Measurements from ENCODE around the gene MAGEB17.
"Not testable (repeated sequence)": the region's sequence is repeated elsewhere in the genome, so short reads cannot be mapped to it uniquely, and the experiment has no call there.

MAGEB17 gene

GRCh38 chrX:16177260-16177659 is 10.0 kb downstream of the MAGEB17 start:
- ChIA-PET POLR2A (no interaction called here), CTCF (no interaction called here)
- TF ChIP-seq CTCF (IDR thresholded peaks at IDR 0.05; ENCODE audit: insufficient read depth, low read length, missing control alignments) = no peak
- DNase-seq (ENCODE audit: low read depth, low spot score) = no peak
- no peak overlapping the region for H3K4me3 ChIP-seq (ENCODE audit: low read depth, low read length)

- CTCF ChIA-PET; DNase-seq (ENCODE audit: low read depth, low spot score); H3K4me3 ChIP-seq (ENCODE audit: low read depth, low read length); POLR2A ChIA-PET: not testable (repeated sequence)
These were observed 16.6 kb downstream of the MAGEB17 start for GRCh38 chrX:16183843-16184242.

GRCh38 chrX:16185725-16186136 is 18.4 kb downstream of the MAGEB17 start:
- ChIA-PET POLR2A (interaction anchor here (0.7 kb wide), 1 partner anchor 537 kb away, joined by 3 read pairs; no protein-coding TSS in a partner anchor), CTCF (no interaction called here)
- TF ChIP-seq CTCF (IDR thresholded peaks at IDR 0.05; ENCODE audit: insufficient read depth, low read length, missing control alignments) = no peak
- DNase-seq (ENCODE audit: low read depth, low spot score) = peak; percentile 44
- H3K4me3 ChIP-seq (ENCODE audit: low read depth, low read length) = no peak overlapping the region

GRCh38 chrX:16186380-16187007 is 19.2 kb downstream of the MAGEB17 start:
- no peak overlapping the region for H3K4me3 ChIP-seq (ENCODE audit: low read depth, low read length)
- DNase-seq (ENCODE audit: low read depth, low spot score) = no peak
- TF ChIP-seq CTCF (IDR thresholded peaks at IDR 0.05; ENCODE audit: insufficient read depth, low read length, missing control alignments) = no peak
- POLR2A ChIA-PET = interaction anchor here (0.7 kb wide), 1 partner anchor 536 kb away, joined by 3 read pairs; no protein-coding TSS in a partner anchor
- CTCF ChIA-PET = interaction anchor here (1.9 kb wide), 1 partner anchor 64 kb away, joined by 4 read pairs; the partner anchor contains the start of gene GRPR

GRCh38 chrX:16187024-16187760 is 19.9 kb downstream of the MAGEB17 start:
- ChIA-PET POLR2A (no interaction called here), CTCF (interaction anchor here (1.9 kb wide), 1 partner anchor 64 kb away, joined by 4 read pairs; the partner anchor contains the start of gene GRPR)
- TF ChIP-seq CTCF (IDR thresholded peaks at IDR 0.05; ENCODE audit: insufficient read depth, low read length, missing control alignments) = no peak
- no peak for DNase-seq (ENCODE audit: low read depth, low spot score)
- no peak overlapping the region for H3K4me3 ChIP-seq (ENCODE audit: low read depth, low read length)

- no peak overlapping the region for H3K4me3 ChIP-seq (ENCODE audit: low read depth, low read length)
- ChIA-PET POLR2A (no interaction called here), CTCF (no interaction called here)
- no peak for DNase-seq (ENCODE audit: low read depth, low spot score)
- TF ChIP-seq CTCF (IDR thresholded peaks at IDR 0.05; ENCODE audit: insufficient read depth, low read length, missing control alignments) = no peak
These were observed 21.4 kb downstream of the MAGEB17 start for GRCh38 chrX:16188687-16189086.

Data from AG04449 (cell line).